Retinal pigment epithelial cell (primary cell): ENCODE measurements around the gene ARID3C.

Experiments
- DNase-seq: peaks from one replicate; pipeline ENCODE4 v3.0.0-alpha.2; 2010; ENCODE audit warnings: low read depth
- H3K4me3 ChIP-seq: 2 replicates; pipeline ENCODE4 v1.5.1; 2011; ENCODE audit warnings: mild to moderate bottlenecking, low read length, control low read depth, moderate library complexity
- CTCF ChIP-seq: conservative IDR thresholded peaks from 2 replicates; pipeline ENCODE4 v1.5.1; 2011; ENCODE audit warnings: low read depth, low read length, control low read depth, inconsistent platforms

Gene ARID3C

GRCh38 chr9:34665381-34666250 lies 36.8 kb upstream of the ARID3C start:
- peak; percentile 76 for DNase-seq
- TF ChIP-seq CTCF, result no peak
- H3K4me3 ChIP-seq, result peak overlapping the region; percentile 90

GRCh38 chr9:34665067-34665380 lies 36.2 kb upstream of the ARID3C start:
- DNase-seq, result no peak
- H3K4me3 ChIP-seq, result peak overlapping the region; percentile 57
- TF ChIP-seq CTCF, result no peak

DNA sequence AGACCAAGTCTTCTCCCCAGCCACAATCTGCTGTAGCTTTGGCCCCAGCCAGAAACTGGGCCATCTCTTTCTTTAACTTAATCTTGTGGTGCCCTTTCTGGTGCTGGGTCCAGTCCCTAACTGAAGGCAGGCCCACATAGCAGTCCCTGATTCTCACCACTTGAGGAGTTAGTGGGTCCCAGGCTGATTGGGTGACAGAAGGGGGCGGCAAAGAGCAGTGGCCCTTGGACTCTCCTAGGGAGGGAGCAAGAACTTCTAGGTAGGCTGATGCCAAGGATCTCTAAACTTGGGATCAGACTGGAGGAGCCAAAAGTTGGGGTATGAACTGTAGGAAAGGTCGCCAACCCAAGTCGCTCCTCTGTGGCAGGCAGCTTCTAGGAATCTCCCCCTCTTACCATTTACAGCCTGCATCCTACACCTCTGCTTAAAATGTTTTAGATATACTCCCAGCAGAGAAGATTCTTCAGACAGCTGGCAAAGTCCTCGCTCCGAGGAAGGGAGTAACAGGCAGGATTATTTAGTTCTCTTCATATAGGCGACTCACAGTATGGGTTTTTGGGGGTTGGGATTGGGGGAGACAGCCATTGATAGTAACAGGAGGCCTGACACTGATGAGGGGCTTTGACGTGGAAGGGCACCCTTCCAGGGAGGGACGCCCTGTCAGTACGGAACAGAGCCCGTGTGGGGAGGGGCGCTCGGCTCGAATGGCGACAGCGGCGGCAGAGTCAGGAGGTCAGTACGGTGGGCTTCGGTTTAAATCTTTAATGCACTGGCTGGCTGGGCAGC lies 35.6 kb upstream of the ARID3C start:
- peak; percentile 98 for TF ChIP-seq CTCF
- DNase-seq, result no peak

GRCh38 chr9:34663303-34663605 lies 34.4 kb upstream of the ARID3C start:
- TF ChIP-seq CTCF, result no peak
- DNase-seq, result no peak
- no peak overlapping the region for H3K4me3 ChIP-seq

More for the DNA sequence above, 35.6 kb upstream of the ARID3C start:
- peak overlapping the region; percentile 57 for H3K4me3 ChIP-seq

DNA sequence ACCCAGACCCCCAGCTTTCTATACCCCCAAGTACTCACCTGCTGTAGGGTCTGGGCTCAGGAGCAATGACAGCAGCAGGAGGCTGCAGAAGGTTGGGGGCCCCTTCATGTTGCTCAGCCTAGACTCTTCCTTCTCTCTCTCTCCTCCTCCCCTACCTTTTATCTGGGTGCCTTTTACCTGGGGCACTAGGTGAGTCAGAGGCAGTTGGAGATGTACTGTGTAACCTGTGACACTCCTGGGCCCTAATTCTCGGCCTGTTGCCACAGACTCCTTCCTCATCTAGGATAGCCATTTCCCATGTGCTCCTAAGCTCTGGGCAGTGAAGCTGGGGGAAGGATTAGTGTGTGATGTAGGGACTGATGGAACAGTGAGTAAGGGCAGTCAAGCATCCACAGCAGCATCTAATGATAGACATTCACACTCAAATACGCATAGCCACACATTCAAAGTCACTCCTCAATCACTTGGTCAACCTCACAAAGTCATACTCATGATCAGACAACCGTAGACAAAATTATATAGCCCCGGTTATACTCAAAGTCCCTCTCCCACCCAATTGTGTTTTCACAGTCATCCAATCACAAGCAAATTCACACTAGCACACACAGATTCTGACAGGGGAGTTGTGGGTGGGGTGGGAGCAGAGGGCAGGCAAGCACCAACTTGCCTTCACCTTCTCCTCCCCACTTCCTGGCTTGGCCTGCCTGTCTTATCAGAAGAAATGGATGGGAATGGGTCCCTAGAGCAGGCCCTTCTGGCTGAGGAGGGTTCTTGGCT lies 33.8 kb upstream of the ARID3C start, which contains the start of gene CCL27:
Gene CCL27 (minus strand): TSS at position 132 of the 777 bp plus-strand sequence. CDS start 24 bp downstream, at position 108.
- H3K4me3 ChIP-seq, result no peak within 1 kb of the TSS
- no peak for DNase-seq
- TF ChIP-seq CTCF, result no peak

DNA sequence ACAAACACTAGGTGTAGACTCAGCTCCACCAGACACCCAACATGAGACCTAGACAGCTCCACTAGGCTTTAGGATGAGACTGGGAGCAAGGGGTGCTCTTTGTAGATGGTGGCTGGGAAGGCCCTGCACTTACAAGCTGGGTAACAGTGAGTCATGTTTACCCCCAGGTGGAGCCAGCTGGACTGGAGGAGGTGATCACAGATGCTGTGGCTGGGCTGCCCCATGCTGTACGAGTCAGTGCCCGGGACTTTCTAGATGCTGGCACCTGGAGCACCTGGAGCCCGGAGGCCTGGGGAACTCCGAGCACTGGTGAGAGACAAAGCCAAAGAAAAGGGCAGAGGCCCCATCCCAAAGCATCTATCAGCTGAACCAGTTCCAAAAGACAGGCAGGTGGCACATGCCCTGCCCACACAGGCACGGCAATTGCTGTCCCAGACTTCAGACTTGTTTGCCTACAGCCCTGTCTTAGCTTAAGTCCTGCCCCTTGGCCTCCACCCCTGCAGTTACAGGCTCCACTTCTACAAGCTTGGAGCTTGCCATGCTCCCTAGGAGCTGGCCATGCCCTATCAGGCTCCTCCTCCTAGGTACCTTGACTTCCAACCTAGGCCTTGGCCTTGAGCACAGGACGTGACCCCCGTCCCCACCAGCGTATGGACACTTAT lies 30.9 kb upstream of the ARID3C start:
- no peak for TF ChIP-seq CTCF
- DNase-seq, result no peak
- H3K4me3 ChIP-seq, result no peak overlapping the region
